AG08396 (cell line): ENCODE results near the gene C6orf132.

Source experiments
- DNase-seq: peaks from one replicate; pipeline ENCODE4 v3.0.0; 2012; ENCODE audit warnings: low spot score, mixed read lengths

C6orf132 gene

DNA sequence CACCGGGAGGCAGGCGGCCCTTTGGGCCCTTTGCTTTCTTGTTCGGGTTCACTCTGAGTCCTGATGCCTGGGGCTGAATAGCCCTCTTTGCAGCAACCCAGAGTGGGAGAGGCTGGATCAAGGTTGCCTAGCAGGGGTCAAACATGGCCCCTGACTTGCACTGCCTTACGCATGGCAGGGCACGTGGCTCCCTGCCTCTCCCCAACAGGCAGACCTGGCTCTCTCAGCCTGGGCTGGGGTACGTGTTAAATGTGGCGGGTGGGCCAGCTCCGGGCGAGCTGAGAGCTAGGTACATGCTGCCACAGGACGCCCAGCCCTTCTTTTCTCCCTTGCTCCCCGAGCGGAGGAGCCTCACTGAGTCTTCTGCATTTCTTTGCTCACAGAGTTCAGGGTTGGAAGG, 7.3 kb downstream of the C6orf132 start:
- no peak for DNase-seq

DNA sequence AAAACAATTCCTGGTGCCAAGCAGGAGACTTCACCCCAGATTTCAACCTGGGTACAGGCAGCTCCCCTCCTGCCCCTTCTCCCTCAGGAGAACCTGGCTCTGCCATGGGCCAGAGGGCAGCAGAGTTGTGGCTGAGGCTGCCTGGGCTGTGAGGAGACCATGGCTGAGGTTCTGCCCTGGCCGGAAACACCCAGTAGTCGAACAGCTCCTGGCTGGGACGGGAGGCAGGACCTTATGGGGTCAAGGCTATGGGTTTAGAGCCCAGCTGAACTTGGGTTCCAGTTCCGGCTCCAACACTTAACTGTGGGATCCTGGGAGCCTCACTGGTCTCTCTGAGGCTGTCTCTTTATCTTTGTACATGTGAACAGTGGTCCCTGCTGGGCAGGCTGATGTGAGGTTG, 8.5 kb downstream of the C6orf132 start:
- DNase-seq: no peak

DNA sequence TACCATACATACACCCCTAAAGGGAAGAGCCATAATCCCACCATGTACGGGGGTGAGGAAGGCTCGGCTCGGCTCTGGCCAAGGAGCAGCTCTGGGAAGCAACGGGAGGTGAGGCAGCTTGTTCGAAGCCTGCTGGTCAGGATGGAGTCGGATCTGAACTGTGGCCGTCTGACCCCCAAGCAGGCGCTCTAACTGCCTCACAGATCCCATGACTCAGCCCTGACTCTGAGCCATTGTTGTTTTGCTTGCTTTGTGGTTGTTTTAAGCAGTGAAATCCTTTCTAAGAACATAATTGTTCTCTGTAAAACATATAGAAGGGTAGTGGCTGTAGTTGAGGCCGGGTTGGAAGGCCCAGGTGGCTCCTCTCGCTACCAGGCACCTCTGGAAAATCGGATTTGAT, 10.9 kb downstream of the C6orf132 start:
- DNase-seq: peak; percentile 79

DNA sequence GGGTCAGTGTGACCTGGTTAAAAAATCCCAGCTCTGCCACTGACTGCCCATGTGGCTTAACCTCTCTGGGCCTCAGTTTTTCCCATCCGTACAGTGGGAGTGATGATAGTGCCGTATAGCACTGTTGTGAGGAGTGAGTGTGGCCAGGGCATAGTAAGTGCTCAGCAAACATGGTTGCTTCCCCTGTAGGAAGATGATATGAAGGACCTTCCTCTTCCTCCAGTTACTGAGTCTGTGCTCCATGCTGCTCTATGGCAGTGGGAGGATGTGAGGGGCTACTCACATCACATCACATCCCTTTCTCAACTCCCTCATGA, 13.1 kb downstream of the C6orf132 start:
- no peak for DNase-seq

DNA sequence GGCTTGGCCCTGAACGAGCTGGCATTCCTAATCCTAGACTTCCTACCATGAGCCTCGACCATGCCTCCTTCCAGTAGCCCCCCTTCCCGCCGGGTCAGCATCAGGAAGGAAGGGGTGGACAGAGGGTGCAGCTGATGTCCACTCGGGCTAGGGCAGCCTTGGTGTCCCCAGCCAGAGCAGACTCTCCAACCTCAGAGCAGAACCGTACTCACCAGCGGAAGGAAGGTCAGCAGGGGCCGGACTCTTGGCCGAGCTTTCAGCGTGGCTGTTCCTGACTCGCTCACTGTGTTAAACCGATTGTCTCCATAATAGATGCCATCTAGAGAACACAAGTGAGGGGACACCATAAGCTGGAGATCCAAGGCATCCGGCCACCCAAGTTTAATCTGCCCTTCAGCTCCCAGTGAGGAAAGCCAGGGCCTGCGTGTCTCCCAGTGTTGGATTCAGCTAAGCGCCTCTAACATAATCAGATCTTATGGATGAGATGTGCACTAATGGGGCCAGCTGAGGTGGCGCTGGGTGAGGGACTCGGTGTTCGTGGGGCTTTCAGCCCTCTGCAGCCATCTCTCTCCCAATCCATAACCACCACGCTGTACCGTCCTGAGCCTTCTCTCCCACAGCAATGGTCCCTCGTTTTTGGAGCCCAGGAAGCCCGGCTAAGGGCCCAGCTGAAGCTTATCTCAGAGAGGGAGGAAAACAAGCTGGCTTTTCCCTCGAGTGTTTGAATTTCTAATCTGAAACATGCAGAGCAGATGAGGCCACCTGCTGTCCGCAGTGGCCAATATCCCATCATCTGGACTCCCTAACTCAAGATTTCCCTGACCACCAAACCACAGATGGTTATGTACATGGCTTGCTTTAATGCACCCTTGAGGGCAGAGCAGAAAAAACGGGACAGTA, 13.7 kb downstream of the C6orf132 start:
- no peak for DNase-seq

DNA sequence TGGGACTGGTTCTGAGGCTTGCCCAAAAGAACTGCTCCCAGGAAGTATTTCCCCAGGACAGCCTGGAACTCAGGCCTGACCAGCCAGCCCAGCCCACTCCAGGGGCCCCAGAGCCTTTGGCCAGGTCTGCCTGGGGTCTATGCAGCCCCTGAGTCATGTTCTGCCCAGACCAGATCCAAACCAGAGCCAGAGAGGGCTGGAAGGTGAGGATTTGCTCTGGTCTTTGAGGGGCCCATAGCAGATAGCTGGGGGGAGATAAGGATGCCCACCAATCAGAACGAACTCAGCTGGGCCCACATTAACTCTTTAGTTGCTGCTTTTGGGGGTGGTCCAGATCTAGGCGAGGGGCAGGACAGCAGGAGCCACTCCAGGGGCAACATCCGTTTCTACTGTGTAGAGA, 16.8 kb downstream of the C6orf132 start:
- DNase-seq: no peak

DNA sequence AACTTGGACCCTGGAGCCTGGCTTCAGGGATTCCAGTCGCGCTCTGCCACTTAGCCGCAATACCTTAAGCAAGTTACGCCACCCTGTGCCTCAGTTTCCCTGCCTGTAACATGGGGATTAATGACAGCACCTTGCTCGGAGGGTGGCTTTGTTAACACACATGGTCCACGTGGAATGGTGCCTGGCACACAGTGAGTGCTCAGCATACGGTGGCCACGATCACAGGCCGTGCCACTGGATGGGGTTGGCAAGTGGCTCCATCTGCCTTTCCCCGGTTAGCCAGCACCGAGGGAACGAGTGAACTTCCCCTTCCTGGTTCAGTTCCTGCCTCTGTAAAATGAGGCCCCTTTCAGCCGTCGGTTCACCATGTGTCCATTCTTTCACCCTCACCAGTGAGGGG, 17.2 kb downstream of the C6orf132 start:
- DNase-seq: no peak

DNA sequence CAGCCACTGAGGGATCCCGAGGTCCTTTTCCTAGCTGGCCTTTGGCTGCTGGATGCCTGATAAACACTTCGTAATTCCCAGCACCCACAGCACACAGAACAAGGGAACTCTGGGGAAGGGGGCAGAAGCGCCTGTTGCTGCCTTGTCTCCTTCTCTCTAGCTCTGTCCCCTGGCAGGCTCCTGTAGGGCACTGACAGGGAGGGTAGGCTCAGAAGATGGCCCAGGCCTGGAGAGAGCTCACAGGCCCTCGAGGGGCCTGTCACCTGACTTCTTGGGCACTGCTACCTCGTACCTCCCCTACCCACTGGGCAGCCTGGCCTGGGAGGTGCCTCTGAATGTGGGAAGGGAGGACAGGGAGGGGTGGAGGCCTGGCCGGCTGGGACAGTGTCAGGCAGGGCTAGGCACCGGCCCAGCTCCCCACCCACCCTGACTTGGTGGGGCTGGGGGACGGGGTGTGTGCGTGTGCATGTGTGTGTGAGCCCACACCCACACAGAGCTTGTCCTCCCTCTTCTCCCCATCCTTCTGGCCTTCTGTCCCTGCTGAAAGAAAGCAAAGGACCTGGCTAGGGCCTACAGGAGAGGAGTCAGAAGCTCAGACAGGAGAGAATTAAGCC, 18.1 kb downstream of the C6orf132 start:
- DNase-seq: no peak

DNA sequence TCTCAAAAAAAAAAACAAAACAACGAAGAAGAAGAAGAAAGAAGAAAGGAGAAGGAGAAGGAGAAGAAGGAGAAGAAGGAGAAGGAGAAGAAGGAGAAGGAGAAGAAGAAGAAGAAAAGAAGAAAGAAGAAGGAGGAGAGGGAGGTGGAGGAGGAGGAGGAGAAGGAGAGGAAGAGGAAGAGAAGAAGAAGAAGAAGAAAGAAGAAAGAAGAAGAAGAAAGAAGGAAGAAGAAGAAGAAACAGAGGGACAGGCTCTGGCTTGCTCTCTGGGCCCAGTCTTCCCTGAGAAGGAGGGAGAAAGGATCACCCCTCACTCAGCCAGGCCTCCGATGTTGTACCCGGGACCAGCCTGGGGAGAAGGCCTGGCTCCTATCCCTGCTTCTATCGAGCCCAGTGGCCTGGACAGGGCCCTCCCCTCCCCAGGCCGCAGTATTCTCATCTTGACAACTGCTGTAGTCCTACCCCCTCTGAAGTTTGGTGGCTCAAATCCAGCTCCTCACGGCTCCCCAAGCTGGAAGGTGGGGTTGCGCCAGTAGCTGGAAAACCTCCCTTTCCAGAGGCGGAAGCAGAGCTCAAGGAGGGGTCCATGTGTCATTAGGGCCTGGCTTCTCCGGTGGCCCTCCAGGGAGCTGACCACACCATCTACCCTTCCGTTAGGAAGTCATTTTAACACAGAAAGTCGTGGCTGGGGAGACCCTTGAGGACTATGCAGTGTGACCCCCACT, 18.9 kb downstream of the C6orf132 start:
- DNase-seq: no peak

DNA sequence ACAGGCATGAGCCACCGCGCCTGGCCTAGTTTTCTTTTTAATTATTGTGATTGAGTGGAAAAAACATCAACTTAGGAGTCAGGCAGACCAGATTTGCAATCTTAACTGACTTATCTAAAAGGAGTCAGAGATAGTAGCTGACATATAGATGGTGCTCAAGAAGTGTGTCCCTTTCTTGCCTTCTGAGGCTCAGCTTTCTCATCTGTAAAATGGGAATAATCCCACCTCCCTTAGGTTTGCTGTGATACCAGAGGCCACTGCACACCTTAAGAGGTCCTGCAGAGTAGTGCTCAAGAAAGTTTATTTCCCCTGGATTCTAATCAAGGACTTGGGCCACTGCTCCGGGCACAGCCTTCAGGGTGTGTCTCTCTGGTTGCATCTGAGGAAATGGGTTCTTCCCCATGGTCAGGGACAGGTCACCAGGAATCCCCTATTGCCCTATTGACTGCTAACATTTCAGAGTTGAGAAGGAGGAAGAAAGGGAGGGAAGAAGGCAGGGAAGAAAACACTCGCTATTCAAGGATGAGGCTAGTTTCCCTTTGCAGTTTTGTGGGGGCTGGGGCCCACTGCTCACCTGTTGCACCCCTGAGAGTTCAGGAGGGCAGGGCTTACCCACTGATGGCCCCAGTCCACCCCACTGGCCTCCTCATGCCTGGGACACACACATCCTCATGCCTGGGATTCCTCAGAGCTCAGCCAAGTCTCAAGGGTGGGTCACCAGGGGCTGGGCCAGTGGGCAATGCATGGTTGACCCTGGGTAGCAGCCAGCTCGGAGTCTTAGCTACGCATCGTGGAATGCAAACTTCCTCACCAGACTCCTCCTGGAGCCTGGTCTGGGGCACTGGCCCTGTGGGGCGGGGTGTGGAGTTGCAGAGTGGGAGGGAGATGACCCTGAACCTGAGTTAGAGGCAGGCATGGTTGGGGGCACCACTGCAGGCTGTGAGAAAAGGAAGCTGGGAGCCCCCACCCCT, 21.2 kb downstream of the C6orf132 start:
- no peak for DNase-seq

DNA sequence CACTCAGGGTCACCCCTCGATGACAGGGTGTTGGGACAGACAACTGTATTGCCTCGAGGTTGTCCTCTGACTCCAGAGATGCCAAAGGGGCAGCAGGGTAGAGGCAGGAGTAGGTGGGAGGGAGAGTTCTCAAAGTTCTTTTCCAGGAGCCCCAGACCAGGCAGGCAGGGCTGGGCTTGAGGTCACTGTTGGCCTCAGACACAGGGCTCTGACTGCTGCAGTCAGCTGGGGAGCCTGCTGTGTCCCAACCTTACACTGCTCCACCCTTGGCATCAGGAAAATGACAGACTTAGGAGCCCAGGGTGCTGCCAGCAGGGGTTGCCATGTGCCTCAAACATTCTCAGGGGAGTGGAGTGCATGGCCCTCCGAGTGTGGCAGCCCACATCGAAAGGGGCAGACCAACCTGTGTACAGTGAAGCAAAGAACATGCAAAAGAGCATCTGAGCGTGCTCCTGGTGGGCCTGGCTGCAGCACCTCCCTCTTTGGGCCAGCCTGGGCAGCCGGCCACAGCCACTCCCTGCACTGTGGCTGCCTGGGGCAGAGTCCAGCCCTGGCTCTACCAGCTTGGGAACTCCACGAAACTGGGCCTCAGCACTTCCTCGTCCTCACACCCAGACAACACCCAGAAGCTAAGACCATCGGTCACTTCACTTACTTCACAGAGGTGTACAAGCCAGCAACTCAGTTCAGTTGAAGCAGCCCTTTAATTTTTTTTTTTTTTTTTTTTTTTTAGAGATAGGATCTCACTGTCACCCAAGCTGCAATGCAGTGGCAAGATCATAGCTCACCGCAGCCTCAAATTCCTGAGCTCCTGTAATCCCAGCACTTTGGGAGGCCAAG, 24.0 kb downstream of the C6orf132 start:
- peak; percentile 69 for DNase-seq

DNA sequence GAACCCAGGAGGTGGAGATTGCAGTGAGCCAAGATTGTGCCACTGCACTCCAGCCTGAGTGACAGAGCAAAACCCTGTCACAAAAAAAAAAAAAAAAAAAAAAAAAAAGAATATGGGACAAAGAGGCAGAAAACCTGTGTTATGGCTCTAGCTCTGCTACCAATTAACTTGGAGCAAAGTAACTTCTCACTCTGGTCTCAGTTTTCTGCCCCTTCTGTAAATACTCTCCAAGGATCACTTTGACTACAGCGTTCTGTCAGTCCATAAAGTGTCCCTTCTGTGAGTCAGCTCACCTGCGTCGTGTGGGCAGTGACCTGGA, 24.6 kb downstream of the C6orf132 start:
- no peak for DNase-seq

DNA sequence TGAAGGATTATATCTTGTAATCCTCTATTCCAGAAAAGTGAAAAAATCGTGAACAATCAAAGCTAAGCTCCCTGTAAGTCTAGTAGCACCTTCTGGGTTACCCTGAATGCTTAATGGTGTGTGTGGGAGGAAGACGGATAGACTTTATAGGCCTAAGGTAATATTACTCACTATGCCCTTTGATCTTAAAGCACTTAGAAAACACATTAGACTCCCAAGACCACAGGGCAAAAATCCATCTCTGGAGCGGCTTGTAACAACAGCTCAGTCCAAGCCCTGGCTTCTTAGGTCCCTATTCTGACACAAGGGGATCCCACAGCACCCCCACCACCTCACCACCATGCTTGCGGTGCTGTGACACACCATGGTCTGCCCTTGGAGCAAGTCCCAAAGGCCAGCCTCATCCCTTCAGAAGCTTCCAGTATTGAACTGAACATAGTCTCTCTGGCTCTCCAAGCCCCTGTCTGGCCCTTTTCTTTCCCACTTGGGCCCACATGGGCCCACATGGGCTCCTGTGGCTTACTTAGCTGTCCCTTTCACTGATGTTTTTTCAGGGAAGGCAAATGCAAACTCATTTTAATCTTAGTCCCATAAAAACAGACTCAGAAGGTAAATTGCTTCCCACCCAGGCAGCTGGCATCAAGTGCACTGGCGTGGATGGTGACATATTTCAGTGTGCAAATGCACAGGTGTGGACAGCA, 28.3 kb downstream of the C6orf132 start:
- DNase-seq: no peak

DNA sequence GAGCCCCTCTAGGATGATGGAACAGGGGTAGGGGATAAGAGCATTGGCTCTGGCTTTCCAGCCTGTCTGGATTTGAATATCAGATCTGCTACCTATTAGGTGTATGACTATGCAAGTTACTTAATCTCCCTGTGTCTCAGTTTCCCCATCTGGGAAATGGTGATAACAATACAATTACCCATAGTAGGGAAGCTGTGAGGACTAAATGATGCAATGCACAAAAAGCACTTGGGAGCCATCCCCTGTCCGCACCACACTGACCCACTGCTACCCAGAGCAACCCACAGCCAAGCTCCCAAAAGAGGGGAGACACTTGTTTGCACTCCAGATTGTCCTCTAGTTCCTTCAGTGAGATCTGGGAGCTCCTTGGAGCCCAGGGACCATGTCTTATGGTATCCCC, 30.1 kb downstream of the C6orf132 start:
- no peak for DNase-seq

DNA sequence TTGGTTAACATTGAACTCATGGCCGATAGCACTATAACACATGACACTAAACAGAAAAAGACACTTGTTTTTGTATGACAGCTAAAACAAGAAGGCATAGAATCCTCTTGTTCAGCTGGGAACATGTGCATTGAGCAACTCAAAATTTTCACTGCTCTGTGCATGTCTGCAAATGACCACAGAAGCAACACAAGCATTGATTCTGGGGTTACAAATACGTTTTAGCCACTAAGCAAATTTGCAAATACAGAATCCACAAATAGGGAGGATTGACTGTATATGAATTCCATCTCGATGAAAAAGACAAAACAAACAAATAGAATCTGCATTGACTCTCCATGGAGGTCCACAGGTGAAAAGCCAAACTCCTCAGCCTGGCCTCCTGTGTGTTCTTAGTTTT, 31.7 kb downstream of the C6orf132 start:
- DNase-seq: no peak

DNA sequence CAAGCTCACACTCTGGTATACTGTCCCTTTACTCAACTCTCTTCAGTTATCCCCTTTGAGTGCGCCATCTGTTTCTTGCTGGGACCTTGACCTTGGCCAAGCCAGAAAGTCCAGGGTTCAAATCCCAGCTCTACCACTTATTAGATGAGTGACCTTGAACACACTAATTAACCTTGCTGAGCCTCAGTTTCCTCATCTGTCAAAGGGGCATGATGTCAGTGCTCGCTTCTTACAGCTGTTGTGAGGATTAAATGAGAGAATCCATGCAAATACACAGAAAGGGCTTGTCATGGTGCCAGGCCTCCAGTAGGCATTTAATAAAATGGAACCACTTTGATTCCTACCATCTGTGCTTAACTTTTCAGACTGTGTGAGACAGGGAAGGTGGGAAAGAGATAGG, 34.3 kb downstream of the C6orf132 start:
- no peak for DNase-seq

DNA sequence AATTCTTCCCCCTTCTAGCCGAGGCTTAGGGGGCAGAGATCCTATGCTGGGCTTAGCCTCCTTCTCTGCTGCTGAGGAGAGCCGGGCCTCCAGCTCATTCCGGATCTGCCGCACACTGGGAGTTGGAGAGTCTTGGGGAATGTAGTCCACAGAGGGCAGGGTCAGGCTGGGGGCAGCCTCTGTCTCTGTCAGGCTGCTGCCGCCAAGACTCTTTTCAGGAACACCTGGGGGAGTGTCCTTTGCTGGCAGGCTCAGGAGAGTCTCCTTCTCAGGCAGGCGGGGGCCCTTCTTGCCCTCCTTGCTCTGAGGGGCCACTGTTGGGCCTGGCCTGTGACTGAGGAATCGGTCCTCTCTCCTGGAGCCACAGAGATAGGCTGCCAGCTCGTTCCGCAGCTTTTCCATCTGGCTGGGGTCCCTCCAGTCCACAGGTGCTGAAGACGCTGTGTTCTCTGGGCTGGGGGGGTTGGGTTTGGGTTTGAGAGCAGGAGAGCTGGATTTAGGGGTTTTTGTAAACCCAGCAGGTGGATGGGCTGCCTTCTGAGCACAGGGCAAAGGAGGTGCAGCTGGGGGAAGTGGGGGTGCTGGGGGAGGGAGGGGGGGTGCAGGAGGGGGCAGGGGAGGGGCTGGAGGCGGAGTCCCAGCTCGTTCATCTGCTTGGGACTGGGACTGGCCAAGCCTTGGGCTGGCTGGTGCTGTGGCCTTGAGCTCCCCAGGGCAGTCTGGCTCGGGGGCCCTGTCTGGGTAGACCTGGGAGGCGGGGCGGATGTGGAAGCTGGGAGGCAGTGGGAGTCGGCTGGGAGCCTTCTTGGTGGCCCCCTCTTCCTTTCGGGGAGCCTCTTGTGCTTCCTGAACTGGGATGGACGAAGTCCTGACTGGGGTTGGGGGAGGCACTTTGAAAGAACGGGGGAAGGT, 36.1 kb downstream of the C6orf132 start:
- DNase-seq: no peak

DNA sequence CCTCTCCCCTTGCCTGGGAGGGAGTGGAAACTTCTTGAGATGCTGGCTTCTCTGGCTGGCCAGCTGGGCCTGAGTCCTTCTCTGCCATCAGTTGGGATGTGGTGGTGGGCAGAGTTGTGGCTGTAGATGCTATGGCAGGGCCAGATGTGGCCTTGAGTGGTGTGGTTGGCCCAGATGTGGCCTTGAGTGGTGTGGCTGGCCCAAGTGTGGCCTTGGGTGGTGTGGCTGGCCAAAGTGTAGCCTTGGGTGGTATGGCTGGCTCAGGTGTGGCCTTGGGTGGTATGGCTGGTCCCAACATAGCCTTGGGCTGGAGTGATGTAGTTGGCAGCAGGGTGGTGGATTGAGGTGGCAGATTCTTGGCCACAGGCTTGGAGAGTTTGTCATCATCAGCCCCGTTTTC, 36.7 kb downstream of the C6orf132 start:
- DNase-seq: no peak

DNA sequence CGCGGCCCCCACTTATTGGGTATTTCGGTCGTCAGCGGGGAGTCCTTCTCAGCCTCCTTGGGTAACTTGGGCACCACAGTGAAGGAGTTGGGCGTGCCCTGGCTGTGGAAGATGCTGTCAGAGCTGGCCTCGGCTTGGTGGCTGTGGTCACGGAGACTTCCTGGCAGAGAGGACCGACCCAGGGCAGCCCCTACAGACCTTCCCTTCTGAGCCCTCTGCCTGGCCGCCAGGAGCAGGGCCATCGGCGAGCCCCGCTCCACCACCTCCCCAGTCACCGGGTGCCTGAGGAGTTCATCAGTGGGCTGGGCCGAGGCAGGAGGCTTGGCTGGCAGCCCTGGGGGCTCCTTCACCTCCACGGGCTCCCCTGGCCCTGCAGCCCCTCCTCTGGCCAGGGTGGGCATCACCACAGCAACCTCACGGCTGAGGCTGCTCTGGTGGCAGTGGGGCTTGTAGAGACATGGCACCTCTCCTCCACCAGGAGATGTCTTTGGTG, 37.2 kb downstream of the C6orf132 start:
- no peak for DNase-seq

DNA sequence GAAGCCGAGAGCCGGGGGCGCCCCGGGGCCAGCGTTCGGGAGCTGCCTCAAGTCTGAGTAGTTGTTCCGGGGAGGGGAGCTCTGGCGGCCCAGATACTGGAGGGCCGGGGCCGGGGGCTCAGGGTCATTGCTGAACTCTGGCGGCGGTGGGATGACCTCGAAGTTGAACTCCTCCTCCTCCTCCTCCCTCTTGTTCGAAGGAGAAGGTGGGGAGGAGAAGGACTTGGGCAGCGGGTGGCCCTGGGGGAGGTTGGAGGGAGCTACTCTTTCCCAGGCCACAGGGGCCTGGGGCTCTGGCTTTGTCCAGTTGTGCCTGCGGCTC, 37.7 kb downstream of the C6orf132 start:
- DNase-seq: no peak
